HG03066 (cell line): ENCODE data around the gene CWC15.
"Not testable (repeated sequence)": the region's sequence is repeated elsewhere in the genome, so short reads cannot be mapped to it uniquely, and the experiment has no call there.

ENCODE experiments used
- ATAC-seq: cut with Tn5 transposase; IDR thresholded peaks from one replicate; pipeline ENCODE4 v1.9.1; 2021; ENCODE audit warnings: low read depth; ENCODE audit not compliant: unreplicated experiment

Gene CWC15

DNA sequence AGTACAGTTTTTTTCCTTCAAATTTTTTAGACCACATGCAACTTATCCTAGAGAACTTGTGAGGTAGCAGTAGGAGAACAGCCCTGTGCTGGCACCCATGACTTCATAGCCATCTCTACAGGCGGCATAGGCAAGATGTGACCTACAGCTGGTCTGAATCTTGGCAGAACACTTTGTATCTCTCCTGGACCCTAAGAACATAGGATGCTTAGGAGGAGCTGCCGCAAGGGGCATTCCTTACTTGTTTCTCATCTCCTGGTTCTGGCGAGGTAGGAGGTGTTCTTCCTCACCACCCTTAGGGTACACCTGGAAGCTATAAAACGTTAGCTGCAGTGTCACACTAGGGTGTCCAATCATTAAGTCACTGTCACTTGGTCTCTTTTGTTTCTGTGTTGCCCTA is 16.4 kb downstream of the CWC15 start:
- ATAC-seq = no peak

- no peak for ATAC-seq
Measured at GRCh38 chr11:94954753-94955152, 18.6 kb downstream of the CWC15 start.

GRCh38 chr11:94948070-94948617 is 25.2 kb downstream of the CWC15 start:
- no peak for ATAC-seq

DNA sequence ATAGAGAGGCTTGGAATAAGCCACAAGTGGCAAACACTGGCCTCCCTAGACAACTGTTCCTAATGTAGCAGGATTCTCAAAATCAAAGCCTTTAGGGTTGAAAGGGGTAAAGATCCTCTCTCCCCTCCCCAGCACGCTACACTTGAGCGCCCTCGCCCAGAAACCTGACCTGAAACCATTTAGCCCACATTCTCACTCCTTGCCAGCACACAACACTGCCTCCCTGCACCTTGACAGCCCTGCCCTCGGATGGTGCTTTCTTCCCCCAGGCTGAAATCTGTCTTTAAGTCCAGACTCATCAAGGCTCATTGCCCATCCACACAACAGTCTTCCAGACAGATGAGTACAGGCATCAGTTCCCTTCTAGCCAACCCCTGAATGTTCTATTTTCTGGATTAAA is 26.5 kb downstream of the CWC15 start:
- ATAC-seq = no peak

DNA sequence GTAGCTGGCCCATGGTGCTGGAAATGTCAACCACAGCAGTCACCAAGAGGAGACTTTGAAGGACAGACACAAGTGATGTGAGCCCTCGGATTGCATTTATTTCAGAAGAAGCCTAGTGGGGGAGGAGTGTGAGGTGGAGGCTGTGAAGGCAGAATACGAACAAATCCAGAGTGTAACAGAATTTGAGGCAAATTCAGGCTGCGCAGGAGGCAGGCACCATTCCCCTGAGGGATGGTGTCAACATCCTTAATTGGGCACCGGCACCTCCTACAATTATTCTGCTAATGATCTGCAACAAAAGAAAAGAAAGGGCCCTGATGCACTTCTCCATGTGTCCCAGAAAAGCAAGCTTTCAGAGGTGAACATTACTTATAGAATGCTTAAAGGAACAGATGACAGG is 32.2 kb downstream of the CWC15 start:
- no peak for ATAC-seq

GRCh38 chr11:94939346-94939745 is 34.0 kb downstream of the CWC15 start:
- no peak for ATAC-seq

DNA sequence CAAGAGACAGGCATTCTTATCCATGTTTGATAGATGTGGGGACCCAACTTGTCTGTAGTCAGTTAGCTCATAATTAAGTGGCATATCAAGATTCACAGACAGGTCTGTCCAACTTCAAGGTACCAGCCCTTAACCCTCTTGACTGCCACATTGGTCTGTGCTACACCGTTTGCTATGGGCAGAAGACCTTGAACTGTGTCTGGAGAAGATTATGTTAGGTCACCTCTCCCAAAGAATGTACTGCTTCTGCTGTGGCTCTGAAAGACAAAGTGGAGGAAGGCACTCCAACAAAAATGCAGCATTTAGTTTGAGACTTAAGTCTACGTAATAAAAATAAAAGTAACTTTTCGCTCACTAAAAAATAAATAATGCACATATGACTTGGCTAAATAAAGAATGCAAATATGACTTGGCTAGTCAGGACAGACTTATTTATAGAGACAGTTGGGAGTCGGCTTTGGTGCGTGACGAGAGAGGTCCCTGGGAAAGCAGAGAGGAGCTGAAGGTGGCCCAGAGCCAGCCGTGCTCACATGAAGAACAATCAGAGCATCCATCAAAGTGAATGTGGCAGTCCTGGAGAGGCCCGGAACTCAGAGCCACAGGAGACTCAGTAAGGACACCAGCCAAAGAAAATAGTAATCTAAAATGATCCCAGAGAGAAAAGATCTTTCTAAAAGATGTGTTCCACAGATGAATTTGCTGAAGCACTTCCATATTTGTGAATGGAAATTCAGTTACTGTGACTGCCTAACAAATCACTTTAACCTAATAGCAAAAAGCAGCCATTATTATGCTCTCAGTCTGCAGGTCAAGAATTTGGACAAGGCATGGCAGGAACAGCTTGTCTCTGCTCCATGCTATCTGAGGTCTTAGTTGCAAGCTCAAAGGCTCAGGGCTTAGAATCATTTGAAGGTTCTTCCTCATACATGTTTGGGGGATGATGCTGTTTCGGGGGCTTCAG is 35.0 kb downstream of the CWC15 start:
- ATAC-seq = no peak

DNA sequence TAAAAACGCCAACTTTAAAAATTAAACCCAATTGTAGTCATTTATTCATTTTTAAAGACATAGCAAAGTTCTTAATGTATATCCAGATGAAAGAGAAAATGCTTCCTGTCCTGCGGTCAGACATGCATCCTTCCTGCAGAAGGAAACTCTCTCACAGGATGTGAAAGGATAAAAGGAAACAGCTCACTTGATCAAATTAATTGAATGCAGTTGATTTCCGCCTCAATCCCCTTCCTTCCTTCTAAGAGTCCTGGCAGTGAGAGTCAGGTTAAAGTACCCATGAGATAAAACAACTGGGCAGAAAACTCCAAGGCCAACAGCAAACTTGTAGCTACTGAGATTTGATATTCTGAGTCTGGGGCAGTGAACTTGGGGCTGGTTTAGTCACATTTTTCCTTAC is 38.5 kb downstream of the CWC15 start:
- ATAC-seq = no peak

DNA sequence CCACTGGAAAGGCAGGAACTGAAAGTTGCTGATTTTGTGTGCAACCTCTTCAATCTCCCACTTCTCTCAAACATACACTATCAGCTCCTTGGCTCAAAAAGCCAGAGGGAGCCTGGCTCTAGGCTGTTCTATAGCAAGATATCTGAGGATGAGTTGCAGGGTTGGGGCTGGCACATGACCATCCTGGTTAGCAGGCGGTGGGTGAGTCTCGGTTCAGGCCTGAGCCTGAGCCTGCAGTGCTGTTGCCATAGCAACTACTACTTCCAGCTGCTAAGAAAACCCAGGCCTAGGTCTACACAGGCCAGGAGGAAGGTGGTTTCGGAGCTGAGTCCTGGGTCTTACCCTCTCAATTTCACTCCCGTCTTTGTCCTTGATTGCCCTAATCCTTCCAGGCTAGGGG is 39.0 kb downstream of the CWC15 start:
- no peak for ATAC-seq

DNA sequence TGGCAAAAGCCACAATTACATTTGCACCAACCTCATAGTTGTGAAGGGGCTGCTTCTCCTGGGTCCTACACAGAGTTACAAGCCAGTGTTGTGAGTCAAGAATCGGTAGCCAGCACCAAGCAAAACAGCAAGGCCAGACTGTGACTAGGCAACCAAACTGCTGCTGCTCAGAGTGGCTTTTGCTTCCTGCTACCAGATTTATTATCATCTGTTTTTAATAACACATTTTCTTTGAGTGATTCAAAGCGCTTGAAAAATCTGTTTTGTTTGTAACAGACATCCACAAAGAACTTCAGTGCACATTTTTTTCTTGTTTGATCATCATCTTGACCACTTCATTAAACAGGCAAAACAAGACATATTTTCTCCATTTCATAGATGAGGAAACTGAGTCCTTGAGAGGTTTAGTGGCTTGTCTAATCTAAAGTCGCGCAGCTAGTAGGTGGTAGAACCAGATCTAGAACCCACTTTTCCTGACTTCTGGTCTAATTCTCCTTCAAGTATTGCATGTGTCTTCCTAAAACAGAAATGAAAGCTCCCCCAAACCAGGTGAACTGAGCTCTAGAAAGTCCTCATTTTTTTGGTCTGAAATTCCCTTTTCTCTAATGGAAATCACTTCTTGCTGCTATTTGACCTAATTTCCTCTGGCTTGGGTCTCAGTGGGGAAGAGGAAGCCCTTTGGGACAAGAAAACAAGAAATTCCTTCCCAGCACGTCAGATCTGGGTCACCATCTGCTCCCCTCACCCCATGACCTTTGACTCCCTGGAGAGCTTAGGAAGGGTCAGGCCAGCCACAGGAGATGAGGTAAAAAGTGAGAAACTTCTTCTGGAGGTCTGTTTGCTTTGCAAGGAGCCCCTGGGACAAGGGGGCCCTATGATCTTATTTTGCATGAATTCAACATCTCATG is 39.9 kb downstream of the CWC15 start:
- no peak for ATAC-seq

- ATAC-seq = no peak
Measured at GRCh38 chr11:94932503-94932902, 40.9 kb downstream of the CWC15 start.

- ATAC-seq = not testable (repeated sequence)
Measured at GRCh38 chr11:94932072-94932471, 41.3 kb downstream of the CWC15 start.

- no peak for ATAC-seq
Measured at GRCh38 chr11:94928117-94928990, 45.0 kb downstream of the CWC15 start.

DNA sequence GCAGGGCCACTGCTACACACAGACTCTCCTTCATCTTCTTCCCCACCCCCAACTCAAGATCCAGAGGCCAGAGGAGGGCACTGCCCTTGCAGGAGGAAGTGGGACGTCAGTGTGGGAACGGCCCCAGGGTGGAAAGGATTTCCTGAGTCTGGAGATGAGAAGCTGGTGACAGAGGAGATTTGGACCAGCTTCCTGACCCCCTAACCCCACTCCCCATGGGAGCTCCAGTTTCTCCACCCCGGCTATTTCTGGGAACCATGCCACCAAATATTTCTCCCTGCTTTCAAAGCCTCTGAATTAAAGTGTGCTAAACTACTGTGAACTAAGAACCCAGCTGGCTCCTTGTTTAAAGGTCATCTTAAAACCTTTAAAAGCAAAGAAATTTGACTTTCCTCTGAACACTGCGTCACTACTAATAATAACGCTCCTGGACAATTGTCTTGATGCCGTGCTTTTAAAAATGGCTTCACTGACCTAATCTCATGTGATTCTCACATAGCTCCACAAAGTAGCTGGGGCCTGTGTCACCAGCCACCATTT is 46.6 kb downstream of the CWC15 start:
- no peak for ATAC-seq

GRCh38 chr11:94926271-94926625 is 47.1 kb downstream of the CWC15 start:
- ATAC-seq = no peak

GRCh38 chr11:94925422-94926270 is 47.7 kb downstream of the CWC15 start:
- no peak for ATAC-seq

DNA sequence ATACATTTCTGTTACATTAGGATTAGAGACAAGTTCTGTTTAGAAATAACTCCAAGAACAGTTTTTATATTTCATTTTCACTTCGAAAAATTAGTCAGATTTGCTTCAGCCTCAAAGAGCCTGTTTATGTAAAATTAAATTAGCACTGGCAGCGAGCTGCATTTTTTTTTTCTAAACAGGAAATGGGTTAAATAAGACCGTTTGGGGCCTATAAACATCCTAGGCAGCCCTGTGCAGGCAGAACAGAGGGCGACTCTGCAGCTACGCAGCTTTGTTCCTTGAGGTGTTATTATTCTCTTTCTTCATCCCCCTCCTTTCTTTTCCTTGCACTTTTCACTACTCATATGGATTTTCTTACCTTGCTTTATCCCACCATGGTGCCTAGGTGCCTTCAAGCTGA is 48.7 kb downstream of the CWC15 start:
- ATAC-seq = no peak

GRCh38 chr11:94924171-94924572 is 49.2 kb downstream of the CWC15 start:
- ATAC-seq = no peak

GRCh38 chr11:94923004-94923334 is 50.4 kb downstream of the CWC15 start:
- ATAC-seq = no peak
